Karpas-422 (cell line): ENCODE data around the gene KCNMB1. TPM values are rescaled to one million over a fixed set of nuclear protein-coding genes. Genes with fewer than 3 reads are reported as not detected.
"Not testable (repeated sequence)": the region's sequence is repeated elsewhere in the genome, so short reads cannot be mapped to it uniquely, and the experiment has no call there.

ENCODE experiments used
- DNase-seq: peaks from one replicate; pipeline ENCODE4 v3.0.0-alpha.2; 2015
- H2AFZ ChIP-seq: fragments of 200-600 bp; sonication (generic); 2 replicates; pipeline ENCODE4 v1.6.1; 2014; ENCODE audit warnings: antibody characterized with exemption, low read length, mixed read lengths
- H3K27ac ChIP-seq: fragments of 200-600 bp; sonication (generic); 2 replicates; pipeline ENCODE4 v1.5.1; 2014; ENCODE audit warnings: mild to moderate bottlenecking, low read length, moderate library complexity
- H3K27me3 ChIP-seq: fragments of 200-600 bp; sonication (generic); 2 replicates; pipeline ENCODE4 v1.6.1; 2014; ENCODE audit warnings: low read length, mixed read lengths
- H3K36me3 ChIP-seq: fragments of 200-600 bp; sonication (generic); 2 replicates; pipeline ENCODE4 v1.6.1; 2014; ENCODE audit warnings: low read length, mixed read lengths; ENCODE audit not compliant: insufficient read depth
- H3K4me1 ChIP-seq: fragments of 200-600 bp; sonication (generic); 2 replicates; pipeline ENCODE4 v1.6.1; 2014; ENCODE audit warnings: mild to moderate bottlenecking, low read length, mixed read lengths
- H3K4me2 ChIP-seq: fragments of 200-600 bp; sonication (generic); 2 replicates; pipeline ENCODE4 v1.6.1; 2014; ENCODE audit warnings: low read length, low read depth, mild to moderate bottlenecking; ENCODE audit not compliant: poor library complexity, severe bottlenecking
- H3K4me3 ChIP-seq: fragments of 200-600 bp; sonication (generic); 2 replicates; pipeline ENCODE4 v1.5.1; 2014; ENCODE audit warnings: mild to moderate bottlenecking, antibody characterized with exemption, low read length, mixed read lengths
- H3K79me2 ChIP-seq: fragments of 200-600 bp; sonication (generic); 2 replicates; pipeline ENCODE4 v1.6.1; 2014; ENCODE audit warnings: mild to moderate bottlenecking, low read length, mixed read lengths
- H3K9ac ChIP-seq: fragments of 200-600 bp; sonication (generic); 2 replicates; pipeline ENCODE4 v1.6.0; 2014; ENCODE audit warnings: low read length
- H3K9me2 ChIP-seq: fragments of 200-600 bp; sonication (generic), shearing (Covaris generic); replicated peaks from 2 replicates; pipeline ENCODE4 v1.6.0; 2014; ENCODE audit warnings: mild to moderate bottlenecking, low read length, moderate library complexity; ENCODE audit not compliant: insufficient read depth
- H3K9me3 ChIP-seq: fragments of 300-700, 200-600 bp; sonication (generic); 2 replicates; pipeline ENCODE4 v1.6.1; 2014; ENCODE audit warnings: low read length, mixed read lengths
- H4K20me1 ChIP-seq: fragments of 200-600 bp; sonication (generic); 2 replicates; pipeline ENCODE4 v1.6.1; 2014; ENCODE audit warnings: mild to moderate bottlenecking, antibody characterized with exemption, low read length, low read depth; ENCODE audit not compliant: insufficient read depth
- total RNA-seq: library from RNA; depleted of rRNA; stranded (reverse); fragments of >200 nt; shearing (Covaris generic); gene quantifications from 2 replicates; pipeline ENCODE4 v1.2.3, GENCODE V29; 2014; ENCODE audit warnings: low replicate concordance

The KCNMB1 gene
- total RNA-seq, 1 experiment from 2014 or later, result not detected

DNA sequence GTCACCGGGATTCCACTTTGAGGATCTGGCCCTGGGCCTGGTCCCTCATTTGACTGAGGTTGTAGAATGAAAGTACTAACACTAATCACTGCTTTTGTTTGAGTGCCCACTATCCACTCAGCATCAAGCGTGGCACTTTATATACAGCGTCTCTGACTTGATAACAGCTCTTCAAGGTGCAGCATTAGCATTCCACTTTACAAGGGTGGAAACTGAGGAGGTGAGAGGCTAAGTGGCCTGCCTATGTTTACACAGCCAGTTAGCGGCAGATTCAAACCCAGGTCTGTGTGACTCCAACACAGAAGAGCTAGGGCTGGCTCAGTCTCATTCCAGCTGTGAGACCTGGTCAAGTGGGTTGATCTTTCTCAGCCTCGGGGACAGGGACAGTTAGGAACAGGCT lies 5.9 kb downstream of the KCNMB1 start:
- H2AFZ ChIP-seq, result no peak overlapping the region
- H3K27ac ChIP-seq, result no peak overlapping the region
- H3K27me3 ChIP-seq, result no peaks in the 10 kb centered on the region
- no peak overlapping the region for H3K9ac ChIP-seq
- H3K9me3 ChIP-seq, result no peaks in the 10 kb centered on the region
- no peak overlapping the region for H3K4me3 ChIP-seq
- no peak overlapping the region for H3K4me2 ChIP-seq
- no peaks in the 10 kb centered on the region for H3K36me3 ChIP-seq
- no peaks in the 10 kb centered on the region for H4K20me1 ChIP-seq
- DNase-seq, result no peak
- no peaks in the 10 kb centered on the region for H3K79me2 ChIP-seq
- H3K4me1 ChIP-seq, result no peaks in the 10 kb centered on the region
- H3K9me2 ChIP-seq, result no peaks in the 10 kb centered on the region

- Histone ChIP-seq H3K9ac (no peak overlapping the region), H3K27me3 (no peaks in the 10 kb centered on the region), H3K36me3 (no peaks in the 10 kb centered on the region), H3K4me3 (no peak overlapping the region), H3K27ac (no peak overlapping the region), H3K79me2 (no peaks in the 10 kb centered on the region), H3K9me3 (no peaks in the 10 kb centered on the region), H2AFZ (no peak overlapping the region), H3K4me1 (no peaks in the 10 kb centered on the region), H4K20me1 (no peaks in the 10 kb centered on the region), H3K4me2 (no peak overlapping the region), H3K9me2 (no peaks in the 10 kb centered on the region)
- no peak for DNase-seq
Observed at GRCh38 chr5:170382790-170383189, 6.4 kb downstream of the KCNMB1 start.

- Histone ChIP-seq H3K4me1 (peaks cover 4% of the 10 kb centered on the region), H3K27ac (no peak overlapping the region), H3K9me3 (no peaks in the 10 kb centered on the region), H2AFZ (no peak overlapping the region), H3K9ac (no peak overlapping the region), H3K36me3 (no peaks in the 10 kb centered on the region), H3K4me2 (no peak overlapping the region), H3K79me2 (no peaks in the 10 kb centered on the region), H3K4me3 (no peak overlapping the region), H3K27me3 (no peaks in the 10 kb centered on the region), H4K20me1 (no peaks in the 10 kb centered on the region), H3K9me2 (no peaks in the 10 kb centered on the region)
- no peak for DNase-seq
Observed at GRCh38 chr5:170380361-170380951, 8.7 kb downstream of the KCNMB1 start.

- Histone ChIP-seq H3K36me3 (no peaks in the 10 kb centered on the region), H3K27me3 (no peaks in the 10 kb centered on the region), H3K9ac (no peak overlapping the region), H3K9me3 (no peaks in the 10 kb centered on the region), H3K4me3 (no peak overlapping the region), H3K27ac (no peak overlapping the region), H3K4me2 (no peak overlapping the region), H3K9me2 (no peaks in the 10 kb centered on the region), H3K79me2 (no peaks in the 10 kb centered on the region), H3K4me1 (peaks cover 5% of the 10 kb centered on the region), H2AFZ (no peak overlapping the region), H4K20me1 (no peaks in the 10 kb centered on the region)
- DNase-seq, result no peak
Observed at GRCh38 chr5:170378740-170379139, 10.4 kb downstream of the KCNMB1 start.

- H3K27ac ChIP-seq, result no peak overlapping the region
- H3K9ac ChIP-seq, result no peak overlapping the region
- H3K79me2 ChIP-seq, result no peaks in the 10 kb centered on the region
- no peaks in the 10 kb centered on the region for H3K27me3 ChIP-seq
- H3K4me3 ChIP-seq, result no peak overlapping the region
- H3K9me2 ChIP-seq, result no peaks in the 10 kb centered on the region
- H3K9me3 ChIP-seq, result no peaks in the 10 kb centered on the region
- H2AFZ ChIP-seq, result no peak overlapping the region
- DNase-seq, result no peak
- H3K36me3 ChIP-seq, result no peaks in the 10 kb centered on the region
- H4K20me1 ChIP-seq, result no peaks in the 10 kb centered on the region
- no peak overlapping the region for H3K4me2 ChIP-seq
- peaks cover 5% of the 10 kb centered on the region for H3K4me1 ChIP-seq
Observed at GRCh38 chr5:170377027-170377426, 12.1 kb downstream of the KCNMB1 start.

DNA sequence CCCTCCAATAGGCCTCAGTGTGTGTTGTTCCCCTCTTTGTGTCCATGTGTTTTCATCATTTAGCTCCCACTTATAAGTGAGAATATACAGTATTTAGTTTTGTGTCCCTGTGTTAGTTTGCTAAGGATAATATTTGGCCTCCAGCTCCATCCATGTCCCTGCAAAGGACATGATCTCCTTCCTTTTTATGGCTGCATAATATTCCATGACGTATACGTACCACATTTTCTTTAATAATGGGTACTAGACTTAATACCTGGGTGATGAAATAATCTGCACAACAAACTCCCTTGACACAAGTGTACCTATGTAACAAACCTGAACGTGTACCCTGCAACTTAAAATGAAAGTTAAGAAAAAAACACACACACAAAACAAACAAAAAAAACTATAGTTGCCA lies 12.6 kb downstream of the KCNMB1 start:
- not testable (repeated sequence) for H3K9me2 ChIP-seq

GRCh38 chr5:170375283-170375682 lies 13.9 kb downstream of the KCNMB1 start:
- no peaks in the 10 kb centered on the region for H4K20me1 ChIP-seq
- H3K9me2 ChIP-seq, result no peaks in the 10 kb centered on the region
- no peaks in the 10 kb centered on the region for H3K27me3 ChIP-seq
- no peak overlapping the region for H3K4me2 ChIP-seq
- no peaks in the 10 kb centered on the region for H3K79me2 ChIP-seq
- no peaks in the 10 kb centered on the region for H3K36me3 ChIP-seq
- no peak overlapping the region for H3K4me3 ChIP-seq
- H3K4me1 ChIP-seq, result peaks cover 5% of the 10 kb centered on the region
- H3K9ac ChIP-seq, result no peak overlapping the region
- DNase-seq, result no peak
- no peak overlapping the region for H3K27ac ChIP-seq
- no peak overlapping the region for H2AFZ ChIP-seq
- no peaks in the 10 kb centered on the region for H3K9me3 ChIP-seq

More for the DNA sequence above, 12.6 kb downstream of the KCNMB1 start:
- not testable (repeated sequence) for H3K36me3 ChIP-seq, H3K9ac ChIP-seq, H3K4me1 ChIP-seq, H3K79me2 ChIP-seq, DNase-seq, H2AFZ ChIP-seq, H4K20me1 ChIP-seq, H3K9me3 ChIP-seq, H3K27me3 ChIP-seq, H3K4me2 ChIP-seq, H3K4me3 ChIP-seq, H3K27ac ChIP-seq

GRCh38 chr5:170372971-170373370 lies 16.2 kb downstream of the KCNMB1 start:
- DNase-seq, result no peak
- no peaks in the 10 kb centered on the region for H3K9me2 ChIP-seq
- no peaks in the 10 kb centered on the region for H3K36me3 ChIP-seq
- H3K79me2 ChIP-seq, result no peaks in the 10 kb centered on the region
- H3K9me3 ChIP-seq, result no peaks in the 10 kb centered on the region
- H3K27me3 ChIP-seq, result no peaks in the 10 kb centered on the region
- no peak overlapping the region for H3K4me3 ChIP-seq
- no peak overlapping the region for H3K27ac ChIP-seq
- no peak overlapping the region for H3K9ac ChIP-seq
- H3K4me1 ChIP-seq, result peaks cover 5% of the 10 kb centered on the region
- no peak overlapping the region for H2AFZ ChIP-seq
- H3K4me2 ChIP-seq, result no peak overlapping the region
- no peaks in the 10 kb centered on the region for H4K20me1 ChIP-seq

DNA sequence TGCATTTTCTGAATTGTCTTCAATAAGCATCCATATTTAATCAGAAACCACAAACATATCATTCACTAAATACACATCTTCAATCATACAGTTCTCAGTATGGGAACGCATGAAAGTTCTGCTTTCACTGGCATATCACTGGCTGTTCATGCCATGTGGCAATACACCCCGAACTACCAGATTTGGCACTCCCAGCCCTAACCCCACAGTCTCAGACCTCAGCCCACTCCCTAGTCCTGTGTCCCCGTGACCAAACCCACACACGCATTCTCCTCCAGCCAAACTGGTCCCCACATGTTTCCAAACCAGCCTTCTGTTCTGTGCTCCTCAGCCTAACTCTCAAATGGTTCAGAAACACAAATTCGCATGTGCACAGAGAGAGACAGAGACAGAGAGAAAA lies 20.6 kb downstream of the KCNMB1 start:
- H3K9ac ChIP-seq, result no peak overlapping the region
- no peaks in the 10 kb centered on the region for H3K4me1 ChIP-seq
- H3K4me3 ChIP-seq, result no peak overlapping the region
- H3K79me2 ChIP-seq, result no peaks in the 10 kb centered on the region
- H3K9me2 ChIP-seq, result no peaks in the 10 kb centered on the region
- no peaks in the 10 kb centered on the region for H4K20me1 ChIP-seq
- H3K9me3 ChIP-seq, result no peaks in the 10 kb centered on the region
- no peak overlapping the region for H2AFZ ChIP-seq
- H3K36me3 ChIP-seq, result no peaks in the 10 kb centered on the region
- DNase-seq, result no peak
- no peaks in the 10 kb centered on the region for H3K27me3 ChIP-seq
- H3K27ac ChIP-seq, result no peak overlapping the region
- no peak overlapping the region for H3K4me2 ChIP-seq
